B cell (primary cell): ENCODE data around the gene ARHGAP18. TPM values are rescaled to one million over a fixed set of nuclear protein-coding genes. Genes with fewer than 3 reads are reported as not detected.

Experiments used
- ATAC-seq: fragments of 200-7000 bp; cut with Tn5 transposase; one replicate; pipeline ENCODE4 v1.10.0; 2021; ENCODE audit warnings: low read depth, mild to moderate bottlenecking, moderate number of reproducible peaks, moderate library complexity
- CTCF ChIA-PET: fragments of 350-600 bp; sonication (Branson Sonifier 250); formaldehyde crosslinking; loops from one replicate; lab custom pipeline; 2021; ENCODE audit warnings: antibody characterized with exemption, inconsistent platforms; lab: Charles Lee
- POLR2A ChIA-PET: fragments of 350-600 bp; sonication (Branson Sonifier 250); formaldehyde crosslinking; loops from one replicate; lab custom pipeline; 2021; ENCODE audit warnings: antibody characterized with exemption; lab: Charles Lee
- DNase-seq: peaks from one replicate; pipeline ENCODE4 v3.0.0; 2013
- H2AFZ ChIP-seq: 2 replicates; pipeline ENCODE4 v1.6.1; 2012; ENCODE audit warnings: mild to moderate bottlenecking, low read depth, low read length; ENCODE audit not compliant: insufficient read depth, poor library complexity, severe bottlenecking
- H3K27ac ChIP-seq, 2 donors: 1 replicate in 1 of 2; 2 replicates in 1 of 2; pipeline ENCODE4 v1.5.1; 2012 to 2013; ENCODE audit warnings: low read length in 2 of 2, mild to moderate bottlenecking in 2 of 2, moderate library complexity in 1 of 2
- H3K27me3 ChIP-seq, 4 experiments: fragments of 200-600 bp in 1 of 4; sonication (generic) in 1 of 4; replicated peaks in 1 of 4; 1 replicate in 2 of 4; 2 replicates in 2 of 4; pipeline versions ENCODE4 v1.6.1 to v1.7.0; 2013 to 2016; ENCODE audit warnings: low read length in 3 of 4, mild to moderate bottlenecking in 2 of 4, mixed read lengths in 1 of 4, moderate library complexity in 1 of 4; ENCODE audit not compliant: insufficient read depth in 4 of 4, control insufficient read depth in 3 of 4; ENCODE audit errors: control extremely low read depth in 1 of 4
- H3K36me3 ChIP-seq, 2 experiments: replicated peaks in 1 of 2; 1 replicate in 1 of 2; 2 replicates in 1 of 2; pipeline versions ENCODE4 v1.6.1 to v1.7.1; 2013; ENCODE audit warnings: low read length in 1 of 2; ENCODE audit not compliant: insufficient read depth in 2 of 2, control insufficient read depth in 1 of 2; ENCODE audit errors: control extremely low read depth in 1 of 2, extremely low read depth in 1 of 2
- H3K4me1 ChIP-seq, 2 donors: fragments of 200-600 bp in 1 of 2; sonication (generic) in 1 of 2; 1 replicate in 1 of 2; 2 replicates in 1 of 2; pipeline versions ENCODE4 v1.5.1 to v1.6.1; 2013 to 2017; ENCODE audit warnings: low read length in 2 of 2; ENCODE audit not compliant: control insufficient read depth in 2 of 2, insufficient read depth in 2 of 2
- H3K4me2 ChIP-seq: replicated peaks from 2 replicates; pipeline ENCODE3; 2012; ENCODE audit warnings: mild to moderate bottlenecking, low read depth, low read length; ENCODE audit not compliant: poor library complexity, severe bottlenecking
- H3K4me3 ChIP-seq, 5 experiments: fragments of 200-600 bp in 1 of 5; sonication (generic) in 1 of 5; 1 replicate in 3 of 5; 2 replicates in 2 of 5; pipeline versions ENCODE4 v1.5.1 to v1.7.0; 2011 to 2016; ENCODE audit warnings: low read length in 4 of 5, mild to moderate bottlenecking in 4 of 5, low read depth in 2 of 5, control low read depth in 1 of 5, moderate library complexity in 1 of 5; ENCODE audit not compliant: insufficient read depth in 1 of 5; ENCODE audit errors: control extremely low read depth in 1 of 5, extremely low read depth in 1 of 5
- H3K79me2 ChIP-seq: fragments of 200-600 bp; sonication (generic); one replicate; pipeline ENCODE4 v1.6.0; 2016; ENCODE audit warnings: low read length; ENCODE audit not compliant: control insufficient read depth, insufficient read depth
- H3K9ac ChIP-seq: fragments of 200-600 bp; sonication (generic); 2 replicates; pipeline ENCODE4 v1.6.1; 2017; ENCODE audit warnings: mild to moderate bottlenecking, low read length, moderate library complexity
- H3K9me3 ChIP-seq, 3 donors: one replicate each; pipeline versions ENCODE4 v1.6.1 to v1.7.1; 2013; ENCODE audit warnings: low read length in 2 of 3; ENCODE audit not compliant: control insufficient read depth in 2 of 3, insufficient read depth in 1 of 3; ENCODE audit errors: control extremely low read depth in 1 of 3
- H4K20me1 ChIP-seq: 2 replicates; pipeline ENCODE4 v1.6.0; 2012; ENCODE audit warnings: mild to moderate bottlenecking, low read length; ENCODE audit not compliant: insufficient read depth, control insufficient read depth, poor library complexity, severe bottlenecking
- H3K27ac Mint-ChIP-seq: one replicate; pipeline ENCODE4 v1.8.0; 2021; ENCODE audit warnings: mixed read lengths
- H3K27me3 Mint-ChIP-seq: one replicate; pipeline ENCODE4 v1.8.0; 2021; ENCODE audit warnings: mixed read lengths
- H3K4me1 Mint-ChIP-seq: one replicate; pipeline ENCODE4 v1.8.0; 2021; ENCODE audit warnings: mixed read lengths
- H3K4me3 Mint-ChIP-seq: one replicate; pipeline ENCODE4 v1.8.0; 2021; ENCODE audit warnings: mixed read lengths
- H3K9me3 Mint-ChIP-seq: one replicate; pipeline ENCODE4 v1.8.0; 2022; ENCODE audit warnings: mixed read lengths; ENCODE audit not compliant: insufficient read depth
- EZH2 ChIP-seq: IDR thresholded peaks from 2 replicates; pipeline ENCODE4 v1.6.1; 2012; ENCODE audit warnings: borderline replicate concordance, low read depth, mild to moderate bottlenecking, moderate library complexity, low read length; ENCODE audit not compliant: insufficient read depth, poor library complexity, severe bottlenecking
- WGBS: methylation state at CpG from one replicate; pipeline ENCODE4 v1.1.5; 2013; ENCODE audit warnings: missing lambda C conversion rate; ENCODE audit not compliant: insufficient coverage; 5-methylcytosine and 5-hydroxymethylcytosine counted together
- intact Hi-C: fragments of 100-400 bp; cut with micrococcal nuclease; formaldehyde crosslinking; loops from one replicate; pipeline ENCODE4 v1.10.0; 2022
- polyA plus RNA-seq: library from polyadenylated mRNA; depleted of rRNA; stranded (reverse); fragments of >200 nt; gene quantifications from 2 replicates; pipeline ENCODE4 v1.2.3, GENCODE V29; 2012
- total RNA-seq, 2 donors: library from RNA; stranded (reverse); fragments of 120-200 nt in 1 of 2; gene quantifications; 1 replicate in 1 of 2; 2 replicates in 1 of 2; pipeline versions ENCODE4 v1.2.3 to v1.2.4, GENCODE V29; 2013 to 2022
- TF ChIP-seq, protein P1 (sequence below): fragments of 200-600 bp; IDR thresholded peaks from one replicate; pipeline ENCODE4 v1.8.0; 2022; ENCODE audit warnings: antibody characterized with exemption, mild to moderate bottlenecking

Gene ARHGAP18
- total and polyA plus RNA-seq, 2 donors (not counting 1 experiment from before 2014, with no cell fraction given) = 0.95 to 3.9 TPM

DNA sequence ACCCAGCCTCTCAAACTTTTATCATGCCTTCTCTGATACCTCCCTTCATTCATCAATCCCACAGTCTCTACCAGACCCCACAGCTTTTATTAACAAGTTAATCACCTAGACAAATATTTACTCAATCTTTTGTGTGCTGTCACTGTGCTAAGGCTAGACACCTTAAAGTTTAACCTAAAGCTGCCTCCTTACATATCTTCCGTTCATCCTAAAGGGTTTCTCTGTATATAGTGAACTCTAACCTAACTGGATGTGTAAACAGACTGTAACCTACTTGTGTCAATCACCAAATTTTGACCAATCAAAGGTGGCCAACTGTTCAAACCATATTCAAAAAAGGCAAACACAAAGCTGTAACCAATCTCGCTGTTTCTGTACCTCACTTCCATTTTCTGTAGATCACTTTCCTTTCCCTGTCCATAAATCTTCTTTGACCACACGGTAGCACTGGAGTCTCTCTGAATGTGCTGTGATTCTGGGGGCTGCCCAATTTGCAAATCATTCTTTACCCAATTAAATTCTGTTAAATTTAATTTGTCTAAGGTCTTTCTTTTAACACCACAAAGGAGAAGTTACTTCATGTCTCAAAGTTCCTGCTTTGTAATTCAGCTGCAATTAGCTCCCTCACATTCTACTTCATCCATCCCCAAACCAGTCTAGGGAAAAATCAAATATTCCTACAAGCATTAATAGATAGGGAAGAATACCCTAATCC is 72.5 kb downstream of the ARHGAP18 start:
- Histone ChIP-seq H3K9me3 (no peaks in the 10 kb centered on the region), H3K79me2 (no peaks in the 10 kb centered on the region), H3K9ac (no peak overlapping the region), H3K27ac (no peak overlapping the region), H4K20me1 (no peaks in the 10 kb centered on the region), H3K36me3 (peaks cover 0 to 5% of the 10 kb centered on the region in 2 experiments), H3K4me3 (no peak overlapping the region), H3K4me2 (no peak overlapping the region), H2AFZ (no peak overlapping the region), H3K4me1 (no peaks in the 10 kb centered on the region), H3K27me3 (no peaks in the 10 kb centered on the region)
- TF ChIP-seq EZH2 = no peak
- TF ChIP-seq, protein P1, sequence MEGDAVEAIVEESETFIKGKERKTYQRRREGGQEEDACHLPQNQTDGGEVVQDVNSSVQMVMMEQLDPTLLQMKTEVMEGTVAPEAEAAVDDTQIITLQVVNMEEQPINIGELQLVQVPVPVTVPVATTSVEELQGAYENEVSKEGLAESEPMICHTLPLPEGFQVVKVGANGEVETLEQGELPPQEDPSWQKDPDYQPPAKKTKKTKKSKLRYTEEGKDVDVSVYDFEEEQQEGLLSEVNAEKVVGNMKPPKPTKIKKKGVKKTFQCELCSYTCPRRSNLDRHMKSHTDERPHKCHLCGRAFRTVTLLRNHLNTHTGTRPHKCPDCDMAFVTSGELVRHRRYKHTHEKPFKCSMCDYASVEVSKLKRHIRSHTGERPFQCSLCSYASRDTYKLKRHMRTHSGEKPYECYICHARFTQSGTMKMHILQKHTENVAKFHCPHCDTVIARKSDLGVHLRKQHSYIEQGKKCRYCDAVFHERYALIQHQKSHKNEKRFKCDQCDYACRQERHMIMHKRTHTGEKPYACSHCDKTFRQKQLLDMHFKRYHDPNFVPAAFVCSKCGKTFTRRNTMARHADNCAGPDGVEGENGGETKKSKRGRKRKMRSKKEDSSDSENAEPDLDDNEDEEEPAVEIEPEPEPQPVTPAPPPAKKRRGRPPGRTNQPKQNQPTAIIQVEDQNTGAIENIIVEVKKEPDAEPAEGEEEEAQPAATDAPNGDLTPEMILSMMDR = no peak
- ChIA-PET POLR2A (no interaction called here), CTCF (no interaction called here)
- Mint-ChIP-seq H3K27me3 (no peaks in the 10 kb centered on the region), H3K4me1 (no peaks in the 10 kb centered on the region), H3K9me3 (no peaks in the 10 kb centered on the region), H3K4me3 (no peak overlapping the region), H3K27ac (no peak overlapping the region)
- ATAC-seq = no peak
- intact Hi-C loops = no loop called here
- WGBS = 64% methylated on average over 2 of the region's 3 CpGs
- DNase-seq = no peak

DNA sequence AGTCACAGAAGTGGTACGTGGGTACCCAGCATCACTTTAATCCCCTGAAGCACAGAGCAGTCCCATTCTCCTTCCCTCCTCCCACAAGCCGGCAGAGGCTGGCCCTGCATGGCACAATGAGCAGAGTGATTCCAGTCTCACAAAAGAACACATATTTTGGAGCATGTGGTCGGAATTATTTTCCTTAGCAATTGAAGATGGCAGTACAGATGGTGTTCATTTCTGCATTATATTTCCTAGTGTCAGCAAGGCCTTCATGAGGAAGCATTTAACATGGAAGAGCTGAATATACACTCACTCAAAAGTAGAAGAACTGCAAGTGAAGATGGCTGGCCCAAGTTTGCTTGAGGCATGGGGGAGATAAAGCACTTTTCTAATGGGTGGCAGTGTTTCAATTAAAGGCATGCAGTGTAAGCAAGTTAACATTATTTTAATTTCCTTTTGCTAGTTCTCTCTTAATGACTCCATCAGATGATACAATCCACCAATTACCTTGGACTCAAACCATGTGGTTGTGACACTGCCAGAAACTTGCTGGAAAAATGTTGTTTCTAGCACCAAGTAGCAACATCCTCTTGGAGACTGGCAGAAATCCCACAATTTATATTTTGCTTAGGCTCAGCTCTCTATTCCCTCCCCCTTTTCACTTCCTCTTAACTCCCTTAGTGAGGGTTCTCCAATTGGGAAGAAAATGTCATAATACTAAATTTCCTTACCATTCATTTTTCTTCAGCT is 74.4 kb downstream of the ARHGAP18 start:
- no peak overlapping the region for H3K9ac ChIP-seq

More for the DNA sequence above, 74.4 kb downstream of the ARHGAP18 start:
- no peaks in the 10 kb centered on the region for H3K79me2 ChIP-seq
- H3K27ac Mint-ChIP-seq = no peak overlapping the region
- no CpG with 5 or more reads among the region's 3 CpGs for WGBS
- no peaks in the 10 kb centered on the region for H3K4me1 Mint-ChIP-seq
- H3K4me1 ChIP-seq = no peaks in the 10 kb centered on the region
- ATAC-seq (no peak), DNase-seq (no peak)
- no peaks in the 10 kb centered on the region for H4K20me1 ChIP-seq
- no peaks in the 10 kb centered on the region for H3K9me3 ChIP-seq
- TF ChIP-seq EZH2 = no peak
- TF ChIP-seq, protein P1 = no peak
- H3K27ac ChIP-seq = no peak overlapping the region
- H3K4me3 ChIP-seq = no peak overlapping the region
- no peak overlapping the region for H3K4me3 Mint-ChIP-seq
- CTCF ChIA-PET = no interaction called here
- no peaks in the 10 kb centered on the region for H3K9me3 Mint-ChIP-seq
- intact Hi-C loops = no loop called here
- POLR2A ChIA-PET = no interaction called here
- H3K4me2 ChIP-seq = no peak overlapping the region
- peaks cover 0 to 5% of the 10 kb centered on the region in 2 experiments for H3K36me3 ChIP-seq
- H2AFZ ChIP-seq = no peak overlapping the region
- H3K27me3 Mint-ChIP-seq = no peaks in the 10 kb centered on the region
- H3K27me3 ChIP-seq = no peaks in the 10 kb centered on the region
